Iris pigment epithelial cell (primary cell): ENCODE data around the gene MYOCOS.

Experiments
- DNase-seq: peaks from one replicate; pipeline ENCODE4 v3.0.0-alpha.2; 2011; ENCODE audit warnings: low read depth

MYOCOS gene

DNA sequence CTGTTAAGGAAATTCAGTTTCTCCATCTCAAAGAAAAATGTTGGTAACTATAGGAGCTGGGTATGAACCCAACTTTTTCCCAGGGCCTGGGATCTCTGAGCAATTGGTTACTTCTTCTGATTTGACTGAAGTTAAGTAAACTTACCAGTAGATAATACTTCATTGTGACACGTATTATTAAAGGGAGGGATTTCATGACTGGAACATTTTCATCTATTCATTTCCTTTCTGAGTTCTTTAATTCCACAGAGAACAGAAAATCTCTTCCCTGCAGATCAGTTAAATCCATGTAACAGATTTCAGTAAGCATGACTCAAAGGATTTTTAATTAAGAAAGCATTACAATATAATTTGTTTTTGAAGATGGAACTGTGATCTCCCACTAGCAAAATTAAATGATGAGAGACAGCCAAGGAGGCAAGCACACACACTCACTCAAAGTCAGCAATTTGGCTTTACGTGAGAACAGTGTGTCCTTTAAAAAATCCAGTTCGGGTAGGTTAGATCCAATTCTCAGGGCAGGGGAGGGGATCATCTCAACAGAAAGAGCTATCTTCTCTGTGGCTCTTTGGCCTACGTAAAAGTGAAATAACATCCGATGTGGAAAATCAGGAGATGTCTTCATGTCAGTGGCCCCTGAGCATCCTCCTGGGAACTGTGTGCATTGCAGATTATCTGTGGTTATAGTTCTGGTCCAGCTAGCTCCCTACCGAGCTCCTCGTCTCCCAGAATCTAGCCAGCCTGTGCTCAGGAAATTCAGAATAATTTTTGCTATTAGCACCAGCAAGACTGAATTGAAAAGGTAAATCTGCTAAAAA is 41.2 kb downstream of the MYOCOS start:
- no peak for DNase-seq

DNA sequence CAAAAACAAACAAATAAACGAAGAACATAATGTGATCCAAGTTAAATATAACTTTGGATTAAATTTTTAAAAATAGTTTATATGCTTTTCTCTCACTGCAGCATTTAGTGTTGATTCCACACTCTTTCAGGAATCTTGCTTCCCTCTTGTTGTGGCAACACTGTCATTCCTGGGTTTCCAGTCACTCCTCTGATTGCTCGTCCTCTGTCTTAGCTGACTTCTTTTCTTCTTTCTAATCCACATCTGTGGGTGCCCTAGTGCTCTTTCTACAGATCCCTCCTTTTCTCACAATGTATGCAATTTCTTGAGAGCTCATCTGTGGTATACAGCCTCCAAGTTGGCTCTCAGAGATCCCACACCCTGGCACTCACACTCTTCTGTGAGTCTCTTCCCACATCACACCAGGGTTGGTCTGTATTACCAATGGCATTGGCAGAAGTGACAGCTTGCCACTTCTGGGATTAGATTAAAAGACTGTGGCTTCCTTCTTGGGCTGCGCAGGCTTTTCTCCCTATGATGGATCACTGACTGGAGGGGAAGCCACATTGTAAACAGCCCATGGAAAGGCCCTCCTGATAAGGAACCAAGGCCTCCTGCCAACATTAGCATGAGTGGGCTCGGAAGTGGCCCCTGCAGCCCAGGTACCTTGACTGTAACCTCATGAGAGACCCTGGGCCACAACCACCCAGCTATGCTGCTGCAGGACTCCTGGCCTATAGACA is 42.0 kb downstream of the MYOCOS start:
- DNase-seq, result no peak

DNA sequence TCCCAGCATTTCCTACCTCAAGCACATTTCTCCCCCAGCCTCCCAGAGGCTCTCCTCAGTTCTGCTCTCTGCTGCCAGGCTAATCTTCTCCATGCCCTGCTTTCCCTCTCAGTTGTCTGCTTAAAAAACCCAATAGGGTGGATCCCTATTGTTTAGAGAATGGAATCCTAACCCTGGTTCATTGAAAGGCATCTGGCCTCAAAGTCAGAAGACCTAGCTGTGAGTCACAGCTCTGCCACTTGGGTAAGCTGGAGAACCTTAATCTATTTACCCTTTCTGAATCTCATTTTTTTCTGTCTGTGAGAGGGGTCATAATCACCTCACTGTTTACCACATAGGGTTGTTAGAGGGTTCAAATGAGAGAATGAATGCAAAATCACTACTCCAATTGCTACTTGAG is 42.9 kb downstream of the MYOCOS start:
- peak; percentile 8 for DNase-seq

DNA sequence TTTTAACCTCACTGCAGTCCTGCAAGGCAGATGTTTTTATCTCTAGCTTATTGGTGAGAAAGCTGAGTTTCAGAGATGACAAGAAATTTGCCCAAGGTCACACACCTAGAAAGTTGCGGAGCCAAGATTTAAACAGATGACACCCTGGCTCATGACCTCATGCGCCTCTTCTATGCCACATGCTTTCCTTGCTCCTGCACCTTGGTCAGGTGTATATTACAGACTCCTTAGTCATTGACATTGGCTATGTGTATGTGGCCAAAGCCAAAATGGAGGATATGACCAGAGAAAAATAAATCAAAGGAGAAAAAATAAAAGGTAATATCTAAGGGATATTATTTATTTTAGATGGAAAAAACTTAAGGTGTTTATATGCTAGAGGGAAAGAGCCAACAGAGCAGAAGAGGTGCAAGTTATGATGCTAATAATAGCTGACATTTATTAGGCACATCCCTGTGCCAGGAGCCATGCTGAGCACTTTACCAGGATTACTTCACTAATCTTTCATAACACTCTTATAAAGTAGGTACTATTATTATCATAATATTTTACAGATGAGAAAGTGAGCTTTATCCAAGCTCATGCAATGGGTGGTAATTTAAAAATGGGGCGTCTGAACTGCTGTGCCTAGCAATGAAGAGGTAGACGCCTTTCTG is 44.2 kb downstream of the MYOCOS start:
- DNase-seq, result no peak

DNA sequence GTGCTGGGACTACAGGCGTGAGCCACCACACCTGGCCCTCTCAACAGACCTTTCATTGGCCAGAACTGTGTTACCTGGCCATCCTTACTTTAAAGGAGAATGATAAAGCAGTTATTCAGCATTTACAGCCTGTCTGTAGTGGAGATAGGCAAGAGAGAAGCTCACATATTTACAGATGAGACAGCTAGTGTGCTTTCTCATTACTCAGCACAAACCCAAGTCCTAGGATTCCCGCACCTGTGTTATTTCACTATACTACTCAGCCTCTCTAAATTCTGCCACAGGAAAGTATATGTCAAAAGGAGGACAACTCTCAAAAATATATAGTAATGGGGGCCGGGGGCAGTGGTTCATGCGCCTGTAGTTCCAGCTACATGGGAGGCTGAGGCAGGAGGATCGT is 46.3 kb downstream of the MYOCOS start:
- no peak for DNase-seq

DNA sequence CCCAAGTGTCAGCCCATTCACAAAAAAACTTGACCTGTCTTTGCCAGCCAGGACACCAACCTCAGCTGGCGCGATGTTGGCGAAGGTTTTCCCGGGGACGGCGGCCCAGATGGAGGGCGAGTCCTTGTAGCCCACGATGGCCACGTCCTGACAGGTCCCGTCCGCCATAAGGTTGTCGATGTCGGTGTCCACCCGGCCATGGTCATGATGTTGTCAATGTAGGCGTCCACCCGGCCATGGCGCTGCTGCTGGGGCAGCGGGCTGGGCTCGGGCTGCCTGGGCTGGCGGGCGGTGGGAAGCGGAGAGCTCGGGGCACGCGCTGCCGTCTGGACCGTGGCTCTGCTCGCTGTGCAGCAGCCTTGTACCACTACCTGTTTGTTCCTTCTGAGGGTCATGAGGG is 48.7 kb downstream of the MYOCOS start:
- no peak for DNase-seq

DNA sequence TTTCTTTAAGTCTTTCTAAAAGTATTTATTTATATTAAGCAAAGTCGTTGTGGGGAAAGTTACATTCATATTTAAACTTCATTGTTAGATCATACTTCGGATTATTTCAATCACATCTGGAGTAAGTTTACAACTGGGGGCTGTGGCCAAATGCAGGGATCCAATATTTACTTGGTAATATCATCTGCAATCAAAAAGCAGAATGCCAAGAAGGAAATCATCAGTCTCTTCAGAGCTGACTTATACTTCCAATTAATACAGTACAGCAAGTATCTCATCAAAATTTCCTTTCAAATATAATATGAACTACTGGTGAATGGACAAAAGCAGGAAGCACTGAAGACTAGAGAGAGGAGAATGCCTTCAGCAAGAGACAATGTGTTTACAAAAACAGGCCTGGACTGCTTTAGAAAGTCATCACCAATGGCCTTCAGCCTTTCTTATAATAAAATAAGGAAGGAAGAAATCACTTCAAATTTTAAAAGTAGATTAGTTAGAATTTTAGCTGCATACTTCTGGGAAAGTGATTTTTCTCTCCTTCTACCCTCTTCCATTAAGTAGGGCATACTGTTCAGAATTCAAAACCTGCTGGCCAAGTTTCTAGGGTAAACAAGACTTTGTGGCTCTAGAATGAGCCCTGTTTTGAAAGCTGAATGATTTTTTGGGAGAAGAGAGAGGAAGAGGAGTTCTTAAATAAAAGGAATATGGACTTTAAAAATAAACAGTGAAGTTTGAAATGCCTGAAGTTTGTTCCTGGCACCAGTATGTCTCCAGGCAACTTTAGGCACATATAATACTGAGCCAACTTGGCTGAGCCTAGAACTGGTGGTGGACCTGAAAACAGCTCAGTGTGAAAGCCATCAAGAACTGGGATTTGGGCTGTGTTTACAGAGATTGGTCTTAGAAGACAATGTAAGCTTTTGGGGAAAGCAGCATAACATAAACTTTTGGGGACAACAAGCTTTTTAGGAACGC is 52.7 kb downstream of the MYOCOS start:
- no peak for DNase-seq
